ENCODE results near the gene LRPPRC.

Gene LRPPRC

DNA sequence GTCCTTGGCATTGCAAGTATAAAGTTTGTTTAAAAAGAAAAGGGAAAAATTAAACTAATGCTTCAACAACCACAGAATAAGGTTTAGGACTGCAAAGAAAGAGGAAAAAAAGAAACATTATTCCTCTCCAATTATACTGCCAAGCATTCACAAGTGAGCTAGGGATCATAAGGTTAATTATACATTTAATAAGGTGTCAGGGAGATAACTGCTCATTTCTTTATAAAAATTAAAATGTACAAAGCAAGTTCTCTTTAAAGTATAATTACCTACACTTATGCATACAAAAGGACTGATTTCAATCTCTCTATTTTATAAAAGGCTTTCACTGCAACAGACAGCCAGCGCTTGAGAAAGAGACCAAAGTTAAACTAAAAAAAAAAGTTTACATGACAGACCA lies 98.9 kb downstream of the LRPPRC start:
- TF ChIP-seq ZFX (IDR thresholded peaks at IDR 0.05) = no peak
- TF ChIP-seq, protein P1, sequence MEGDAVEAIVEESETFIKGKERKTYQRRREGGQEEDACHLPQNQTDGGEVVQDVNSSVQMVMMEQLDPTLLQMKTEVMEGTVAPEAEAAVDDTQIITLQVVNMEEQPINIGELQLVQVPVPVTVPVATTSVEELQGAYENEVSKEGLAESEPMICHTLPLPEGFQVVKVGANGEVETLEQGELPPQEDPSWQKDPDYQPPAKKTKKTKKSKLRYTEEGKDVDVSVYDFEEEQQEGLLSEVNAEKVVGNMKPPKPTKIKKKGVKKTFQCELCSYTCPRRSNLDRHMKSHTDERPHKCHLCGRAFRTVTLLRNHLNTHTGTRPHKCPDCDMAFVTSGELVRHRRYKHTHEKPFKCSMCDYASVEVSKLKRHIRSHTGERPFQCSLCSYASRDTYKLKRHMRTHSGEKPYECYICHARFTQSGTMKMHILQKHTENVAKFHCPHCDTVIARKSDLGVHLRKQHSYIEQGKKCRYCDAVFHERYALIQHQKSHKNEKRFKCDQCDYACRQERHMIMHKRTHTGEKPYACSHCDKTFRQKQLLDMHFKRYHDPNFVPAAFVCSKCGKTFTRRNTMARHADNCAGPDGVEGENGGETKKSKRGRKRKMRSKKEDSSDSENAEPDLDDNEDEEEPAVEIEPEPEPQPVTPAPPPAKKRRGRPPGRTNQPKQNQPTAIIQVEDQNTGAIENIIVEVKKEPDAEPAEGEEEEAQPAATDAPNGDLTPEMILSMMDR (conservative IDR thresholded peaks at IDR 0.05) = no peak
- H3K27ac ChIP-seq = no peak overlapping the region

DNA sequence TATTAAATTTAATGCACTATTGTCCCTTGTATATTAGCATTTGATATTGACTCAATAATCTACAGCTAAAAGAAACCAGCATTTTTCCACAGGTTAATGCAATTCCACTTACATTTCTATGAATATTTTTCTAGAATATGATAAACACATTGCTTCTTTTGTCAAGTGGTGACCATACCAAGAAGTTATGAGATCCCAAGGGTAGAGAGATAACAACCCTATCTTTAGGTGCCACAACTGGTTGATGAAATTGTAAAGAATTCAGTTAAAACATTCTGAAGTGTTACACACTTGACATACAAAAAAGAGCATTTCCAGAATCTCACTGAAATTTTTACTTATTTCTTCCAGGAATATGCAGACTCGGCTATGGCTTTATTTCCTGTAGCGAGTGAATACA lies 101.0 kb downstream of the LRPPRC start:
- TF ChIP-seq, protein P1 (conservative IDR thresholded peaks at IDR 0.05) = no peak
- no peak for TF ChIP-seq ZFX (IDR thresholded peaks at IDR 0.05)
- H3K27ac ChIP-seq = no peak overlapping the region

DNA sequence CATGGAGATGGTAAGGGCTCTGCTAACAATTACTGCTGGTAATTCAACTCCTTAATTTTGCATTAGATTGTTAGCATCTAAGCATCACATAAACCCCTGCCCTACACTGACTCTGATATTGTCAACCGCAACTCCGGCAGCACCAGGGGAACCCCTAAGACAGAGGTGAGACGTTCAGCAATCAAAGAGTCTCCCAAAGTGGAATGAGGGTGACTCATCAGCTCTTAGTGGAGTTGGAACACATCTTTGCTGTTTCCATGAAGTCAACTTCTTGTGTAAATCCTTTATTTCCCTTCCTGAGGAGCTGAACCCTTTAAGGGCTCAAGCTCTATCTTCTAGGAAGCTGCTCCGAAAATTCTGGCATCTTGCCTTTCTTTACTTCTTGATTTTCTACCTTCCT lies 104.9 kb downstream of the LRPPRC start:
- H3K27ac ChIP-seq = no peak overlapping the region
- TF ChIP-seq ZFX (IDR thresholded peaks at IDR 0.05) = no peak
- TF ChIP-seq, protein P1 (conservative IDR thresholded peaks at IDR 0.05) = no peak

DNA sequence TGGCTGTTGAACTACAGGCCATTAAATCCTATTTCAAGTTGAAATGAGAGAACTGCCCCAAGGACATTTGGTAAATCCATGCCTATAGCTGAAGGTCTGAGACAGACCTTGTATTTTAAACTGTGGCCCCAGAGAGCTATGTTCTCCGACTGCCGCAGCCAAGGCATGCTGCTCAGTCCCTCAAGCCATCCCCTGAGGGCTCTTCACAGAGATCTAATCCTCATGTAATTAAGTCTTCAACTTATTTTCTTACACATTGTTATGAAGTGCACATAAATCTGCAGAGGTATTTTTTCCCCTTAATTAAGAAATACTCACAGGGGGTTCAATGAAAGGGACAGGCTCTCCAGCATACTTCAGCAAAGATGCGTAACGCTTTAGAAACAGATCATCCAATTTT lies 106.4 kb downstream of the LRPPRC start:
- no peak overlapping the region for H3K27ac ChIP-seq
- TF ChIP-seq, protein P1 (conservative IDR thresholded peaks at IDR 0.05) = no peak
- TF ChIP-seq ZFX (IDR thresholded peaks at IDR 0.05) = no peak

DNA sequence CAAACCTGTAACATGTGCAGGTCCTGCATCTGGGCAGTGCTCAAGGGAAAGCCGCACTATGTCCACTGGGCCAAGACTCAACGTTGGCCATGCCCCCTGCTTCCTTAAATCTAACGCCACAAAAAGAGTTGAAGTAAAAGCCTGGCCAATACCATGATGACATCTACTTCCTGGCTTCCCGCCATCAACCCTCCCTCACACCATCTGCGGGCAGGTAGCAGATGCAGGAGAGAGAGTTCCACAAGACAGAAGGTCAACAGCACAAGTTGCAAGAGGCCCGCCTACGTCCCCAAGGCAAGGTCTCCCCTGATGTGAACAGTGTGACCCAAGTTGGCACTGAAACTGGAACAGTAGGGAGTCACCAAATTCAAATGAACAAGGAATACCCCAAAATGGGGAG lies 108.6 kb downstream of the LRPPRC start:
- H3K27ac ChIP-seq = no peak overlapping the region
- TF ChIP-seq, protein P1 (conservative IDR thresholded peaks at IDR 0.05) = no peak

DNA sequence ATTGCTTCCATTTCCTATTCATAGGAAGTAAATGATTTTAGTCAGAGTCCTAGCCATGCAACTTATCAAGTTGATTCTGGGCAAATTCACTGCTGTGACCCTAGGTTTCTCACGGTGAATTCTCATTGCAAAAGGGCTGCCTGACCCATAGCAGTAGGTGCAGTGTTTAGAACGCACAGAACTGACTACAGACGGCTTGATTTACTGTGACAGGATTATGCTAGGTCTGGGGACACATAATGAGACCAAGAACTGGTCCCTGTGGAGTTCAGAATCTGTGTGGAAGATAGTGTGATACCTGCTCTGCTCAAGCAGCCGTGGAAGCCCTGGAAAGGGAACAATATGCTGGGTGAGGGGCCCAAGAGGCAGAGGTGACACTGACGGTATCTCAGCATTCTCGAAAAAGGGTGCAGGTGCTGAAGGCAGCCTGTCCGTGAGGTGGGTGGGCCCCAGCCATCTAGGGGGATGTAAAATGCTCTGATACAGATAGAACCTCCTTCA lies 110.6 kb downstream of the LRPPRC start:
- H3K27ac ChIP-seq = no peak overlapping the region
- TF ChIP-seq, protein P1 (conservative IDR thresholded peaks at IDR 0.05) = no peak
- no peak for TF ChIP-seq ZFX (IDR thresholded peaks at IDR 0.05)

DNA sequence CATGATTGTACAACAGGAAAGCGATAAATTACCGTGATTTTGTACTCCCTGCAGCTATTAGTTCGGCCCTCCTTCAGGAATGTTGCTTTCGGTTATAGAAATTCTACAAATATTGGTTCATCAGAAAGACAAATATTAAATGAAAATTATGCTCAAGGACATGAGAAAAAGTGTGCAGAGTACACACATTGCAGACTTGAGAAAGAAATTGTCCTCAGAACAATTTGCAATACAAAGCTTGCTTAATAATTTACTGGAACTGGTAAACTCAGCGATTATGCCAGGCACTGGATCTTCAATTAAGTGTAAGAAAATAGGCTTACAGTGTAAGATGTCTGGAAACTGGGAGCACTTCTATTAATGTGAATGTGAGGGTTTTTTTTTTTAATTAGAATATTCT lies 111.1 kb downstream of the LRPPRC start:
- TF ChIP-seq ZFX (IDR thresholded peaks at IDR 0.05) = no peak
- TF ChIP-seq, protein P1 (conservative IDR thresholded peaks at IDR 0.05) = no peak

More for the DNA sequence above, 111.1 kb downstream of the LRPPRC start:
- no peak overlapping the region for H3K27ac ChIP-seq
